ENCODE data around the gene CKS2.

The CKS2 gene

DNA sequence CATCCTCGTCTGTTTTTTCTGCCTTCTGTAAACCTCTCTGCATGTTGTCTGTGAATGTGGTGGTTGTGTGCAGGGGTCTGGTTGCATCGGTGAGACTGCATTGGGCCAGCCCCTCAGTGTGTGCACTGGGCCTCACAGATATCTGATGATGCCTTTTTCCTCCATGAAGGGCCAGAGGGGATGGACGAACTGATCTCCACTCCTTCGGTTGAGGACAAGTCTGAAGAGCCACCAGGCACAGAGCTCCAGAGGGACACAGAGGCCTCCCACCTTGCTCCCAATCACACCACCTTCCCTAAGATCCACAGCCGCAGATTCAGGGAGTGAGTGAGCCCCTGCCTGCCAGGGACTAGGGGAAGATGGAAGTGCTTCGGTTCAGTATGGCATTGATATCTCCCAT lies 38.6 kb downstream of the CKS2 start:
- H3K27ac ChIP-seq (ENCODE audit: low read length), result no peak overlapping the region
- H4K20me1 ChIP-seq (ENCODE audit: insufficient read depth, low read length), result peaks cover 13% of the 10 kb centered on the region; the same call in 1 of the 2 replicates
- peaks cover 97% of the 10 kb centered on the region for H3K36me3 ChIP-seq (ENCODE audit: insufficient read depth, low read length)
- H3K9me3 ChIP-seq (ENCODE audit: insufficient read depth, low read length, severe bottlenecking), result no peaks in the 10 kb centered on the region
- DNase-seq (no peak), ATAC-seq (ENCODE audit: insufficient read depth, low read depth) (no peak)
- TF ChIP-seq, protein P1, sequence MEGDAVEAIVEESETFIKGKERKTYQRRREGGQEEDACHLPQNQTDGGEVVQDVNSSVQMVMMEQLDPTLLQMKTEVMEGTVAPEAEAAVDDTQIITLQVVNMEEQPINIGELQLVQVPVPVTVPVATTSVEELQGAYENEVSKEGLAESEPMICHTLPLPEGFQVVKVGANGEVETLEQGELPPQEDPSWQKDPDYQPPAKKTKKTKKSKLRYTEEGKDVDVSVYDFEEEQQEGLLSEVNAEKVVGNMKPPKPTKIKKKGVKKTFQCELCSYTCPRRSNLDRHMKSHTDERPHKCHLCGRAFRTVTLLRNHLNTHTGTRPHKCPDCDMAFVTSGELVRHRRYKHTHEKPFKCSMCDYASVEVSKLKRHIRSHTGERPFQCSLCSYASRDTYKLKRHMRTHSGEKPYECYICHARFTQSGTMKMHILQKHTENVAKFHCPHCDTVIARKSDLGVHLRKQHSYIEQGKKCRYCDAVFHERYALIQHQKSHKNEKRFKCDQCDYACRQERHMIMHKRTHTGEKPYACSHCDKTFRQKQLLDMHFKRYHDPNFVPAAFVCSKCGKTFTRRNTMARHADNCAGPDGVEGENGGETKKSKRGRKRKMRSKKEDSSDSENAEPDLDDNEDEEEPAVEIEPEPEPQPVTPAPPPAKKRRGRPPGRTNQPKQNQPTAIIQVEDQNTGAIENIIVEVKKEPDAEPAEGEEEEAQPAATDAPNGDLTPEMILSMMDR (IDR thresholded peaks at IDR 0.05; ENCODE audit: borderline replicate concordance, extremely low read depth, low read length, poor library complexity, severe bottlenecking), result no peak
- TF ChIP-seq EZH2 (IDR thresholded peaks at IDR 0.05; ENCODE audit: borderline replicate concordance, low read depth, low read length, severe bottlenecking), result no peak
- no peaks in the 10 kb centered on the region for H3K4me1 ChIP-seq (ENCODE audit: insufficient read depth, low read length)
- no peak overlapping the region for H3K4me3 ChIP-seq (ENCODE audit: low read depth in 1 of 2, low read length in 2 of 2)
- H2AFZ ChIP-seq (ENCODE audit: low read depth, low read length), result no peak overlapping the region
- no peak overlapping the region for H3K9ac ChIP-seq (ENCODE audit: low read depth, low read length)
- H3K27me3 ChIP-seq (ENCODE audit: insufficient read depth, low read length, poor library complexity), result no peaks in the 10 kb centered on the region
- H3K79me2 ChIP-seq (ENCODE audit: insufficient read depth, low read length), result peaks cover 7% of the 10 kb centered on the region; the same call in 1 of the 2 replicates
- H3K4me2 ChIP-seq (ENCODE audit: insufficient read depth, low read length), result no peak overlapping the region

DNA sequence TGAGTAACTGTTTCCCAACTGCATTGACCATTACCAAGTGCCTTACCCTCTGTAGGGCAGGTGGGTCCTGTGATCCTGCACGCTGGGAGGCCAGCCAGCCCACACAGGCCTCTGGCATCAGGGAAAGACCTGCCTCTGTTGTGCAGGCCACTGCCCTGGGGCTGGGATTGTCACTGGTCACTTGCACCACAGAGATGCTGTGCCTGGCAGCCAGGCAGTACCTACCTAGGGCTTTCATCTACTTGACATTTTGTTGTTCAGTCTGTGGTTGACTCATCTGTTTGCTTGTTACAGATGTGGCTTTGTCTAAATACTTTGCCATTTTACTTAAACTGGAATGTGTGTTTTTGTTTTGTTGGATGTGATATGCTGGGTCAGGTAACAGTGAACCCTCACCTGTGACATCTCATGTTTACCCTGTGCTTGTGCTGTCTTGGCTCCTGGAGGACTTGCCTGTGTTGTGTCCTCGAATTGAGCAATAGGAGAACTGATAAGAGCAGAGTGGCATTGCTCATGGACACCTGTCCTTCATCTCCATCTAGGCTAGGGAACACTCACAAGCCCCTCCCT lies 40.1 kb downstream of the CKS2 start:
- H3K36me3 ChIP-seq (ENCODE audit: insufficient read depth, low read length), result peaks cover 97% of the 10 kb centered on the region
- no peaks in the 10 kb centered on the region for H3K27me3 ChIP-seq (ENCODE audit: insufficient read depth, low read length, poor library complexity)
- no peak overlapping the region for H2AFZ ChIP-seq (ENCODE audit: low read depth, low read length)
- H3K9ac ChIP-seq (ENCODE audit: low read depth, low read length), result no peak overlapping the region
- no peaks in the 10 kb centered on the region for H3K9me3 ChIP-seq (ENCODE audit: insufficient read depth, low read length, severe bottlenecking)
- H3K4me2 ChIP-seq (ENCODE audit: insufficient read depth, low read length), result no peak overlapping the region
- no peak for DNase-seq
- no peak overlapping the region for H3K27ac ChIP-seq (ENCODE audit: low read length)
- 0 out of 2 replicates have a peak, but pooled peaks cover 7% of the 10 kb centered on the region for H4K20me1 ChIP-seq (ENCODE audit: insufficient read depth, low read length)
- TF ChIP-seq, protein P1 (IDR thresholded peaks at IDR 0.05; ENCODE audit: borderline replicate concordance, extremely low read depth, low read length, poor library complexity, severe bottlenecking), result no peak
- no peak for TF ChIP-seq EZH2 (IDR thresholded peaks at IDR 0.05; ENCODE audit: borderline replicate concordance, low read depth, low read length, severe bottlenecking)
- peaks cover 2% of the 10 kb centered on the region; the same call in 1 of the 2 replicates for H3K79me2 ChIP-seq (ENCODE audit: insufficient read depth, low read length)
- H3K4me1 ChIP-seq (ENCODE audit: insufficient read depth, low read length), result no peaks in the 10 kb centered on the region
- ATAC-seq (ENCODE audit: insufficient read depth, low read depth), result no peak
- no peak overlapping the region for H3K4me3 ChIP-seq (ENCODE audit: low read depth in 1 of 2, low read length in 2 of 2)

DNA sequence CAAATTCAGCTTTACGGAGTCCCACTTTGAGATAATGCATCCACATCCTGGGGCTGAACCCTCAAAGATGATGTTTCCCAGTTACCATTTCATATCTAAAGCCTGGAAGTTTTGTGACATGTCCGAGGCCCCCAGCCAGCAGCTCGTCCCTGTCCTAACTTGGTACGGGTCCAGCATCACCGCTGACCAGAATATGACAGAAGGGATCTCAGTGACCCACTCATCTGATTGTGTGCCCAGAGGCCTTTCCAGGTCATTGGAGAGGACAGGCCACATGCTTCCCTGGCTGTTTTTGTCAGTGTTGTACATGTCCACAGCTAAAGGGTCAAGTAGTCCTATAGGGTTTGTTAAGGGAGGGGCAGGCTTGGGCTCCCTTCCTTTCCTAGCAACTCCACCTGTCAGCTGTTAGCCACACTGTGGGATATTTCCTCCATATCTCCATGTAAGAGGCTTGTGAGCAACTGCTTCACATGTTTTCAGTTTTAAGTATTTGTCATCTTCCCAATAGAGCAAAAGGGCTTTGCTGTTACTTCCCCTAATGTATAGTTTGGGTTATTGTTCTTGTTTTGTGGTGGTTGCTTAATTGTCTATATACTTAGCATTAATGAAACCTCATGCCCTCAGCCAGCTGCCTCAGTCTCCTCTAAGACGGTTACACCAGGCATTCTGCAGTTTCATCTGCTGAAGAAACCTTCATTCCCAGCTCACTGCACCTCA lies 40.7 kb downstream of the CKS2 start:
- Histone ChIP-seq H3K4me2 (ENCODE audit: insufficient read depth, low read length) (no peak overlapping the region), H3K4me1 (ENCODE audit: insufficient read depth, low read length) (no peaks in the 10 kb centered on the region), H3K9me3 (ENCODE audit: insufficient read depth, low read length, severe bottlenecking) (no peaks in the 10 kb centered on the region), H3K36me3 (ENCODE audit: insufficient read depth, low read length) (peaks cover 95% of the 10 kb centered on the region), H3K27me3 (ENCODE audit: insufficient read depth, low read length, poor library complexity) (no peaks in the 10 kb centered on the region), H3K27ac (ENCODE audit: low read length) (no peak overlapping the region), H3K4me3 (ENCODE audit: low read depth in 1 of 2, low read length in 2 of 2) (no peak overlapping the region), H2AFZ (ENCODE audit: low read depth, low read length) (no peak overlapping the region), H3K79me2 (ENCODE audit: insufficient read depth, low read length) (peaks cover 2% of the 10 kb centered on the region; the same call in 1 of the 2 replicates), H4K20me1 (ENCODE audit: insufficient read depth, low read length) (0 out of 2 replicates have a peak, but pooled peaks cover 7% of the 10 kb centered on the region), H3K9ac (ENCODE audit: low read depth, low read length) (no peak overlapping the region)
- TF ChIP-seq, protein P1 (IDR thresholded peaks at IDR 0.05; ENCODE audit: borderline replicate concordance, extremely low read depth, low read length, poor library complexity, severe bottlenecking), result no peak
- TF ChIP-seq EZH2 (IDR thresholded peaks at IDR 0.05; ENCODE audit: borderline replicate concordance, low read depth, low read length, severe bottlenecking), result no peak
- ATAC-seq (ENCODE audit: insufficient read depth, low read depth), result no peak
- no peak for DNase-seq
